ENCODE results near the gene TAF10. TPM values are rescaled to one million over a fixed set of nuclear protein-coding genes. Genes with fewer than 3 reads are reported as not detected.

TAF10 gene
- total and polyA plus RNA-seq, 4 donors, result 10.5 to 58.1 (median 31.5) TPM

GRCh38 chr11:6622261-6623171, 10.5 kb upstream of the TAF10 start:
- TF ChIP-seq HNF4G (IDR thresholded peaks at IDR 0.05) (no peak), FOXA2 (IDR thresholded peaks at IDR 0.05) (no peak), TAF1 (conservative IDR thresholded peaks at IDR 0.05) (no peak), CTCF (IDR thresholded peaks at IDR 0.05; ENCODE audit: low read depth, low read length, missing input control) (no peak), SP1 (IDR thresholded peaks at IDR 0.05) (no peak), YY1 (IDR thresholded peaks at IDR 0.05) (no peak), RAD21 (IDR thresholded peaks at IDR 0.05) (no peak), MAX (IDR thresholded peaks at IDR 0.05) (no peak)
- 91% methylated on average over 24 of the region's 24 CpGs for WGBS
- H3K4me1 ChIP-seq (ENCODE audit: control insufficient read depth in 4 of 4, insufficient read depth in 4 of 4, low read length in 3 of 4), result peaks cover 0 to 20% (median 11%) of the 10 kb centered on the region in 4 donors
- no peak for DNase-seq (ENCODE audit: low spot score)
- no peak overlapping the region for H3K9ac ChIP-seq (ENCODE audit: low read depth in 1 of 2, low read length in 2 of 2)
- H3K27ac ChIP-seq (ENCODE audit: low read depth in 1 of 2, low read length in 2 of 2), result no peak overlapping the region
- H3K27me3 ChIP-seq (ENCODE audit: control insufficient read depth in 4 of 4, insufficient read depth in 4 of 4, low read length in 3 of 4), result no peaks in the 10 kb centered on the region
- no peak overlapping the region for H3K4me3 ChIP-seq (ENCODE audit: low read depth in 1 of 3, low read length in 3 of 3)
- no peaks in the 10 kb centered on the region for H3K36me3 ChIP-seq (ENCODE audit: control insufficient read depth in 4 of 4, insufficient read depth in 3 of 4, low read depth in 1 of 4, low read length in 3 of 4)
- no peaks in the 10 kb centered on the region for H3K9me3 ChIP-seq (ENCODE audit: control insufficient read depth in 4 of 4, low read length in 3 of 4)

- no peak overlapping the region for H3K4me3 ChIP-seq (ENCODE audit: low read depth in 1 of 3, low read length in 3 of 3)
- H3K27ac ChIP-seq (ENCODE audit: low read depth in 1 of 2, low read length in 2 of 2), result no peak overlapping the region
- H3K4me1 ChIP-seq (ENCODE audit: control insufficient read depth in 4 of 4, insufficient read depth in 4 of 4, low read length in 3 of 4), result peaks cover 0 to 24% (median 12%) of the 10 kb centered on the region in 4 donors
- H3K27me3 ChIP-seq (ENCODE audit: control insufficient read depth in 4 of 4, insufficient read depth in 4 of 4, low read length in 3 of 4), result no peaks in the 10 kb centered on the region
- no peaks in the 10 kb centered on the region for H3K36me3 ChIP-seq (ENCODE audit: control insufficient read depth in 4 of 4, insufficient read depth in 3 of 4, low read depth in 1 of 4, low read length in 3 of 4)
- TF ChIP-seq REST (IDR thresholded peaks at IDR 0.05), result no peak
- TF ChIP-seq FOXA2 (IDR thresholded peaks at IDR 0.05), result no peak
- no peak for TF ChIP-seq YY1 (IDR thresholded peaks at IDR 0.05)
- no peak for TF ChIP-seq NR2F2 (IDR thresholded peaks at IDR 0.05)
- TF ChIP-seq ZBTB33 (IDR thresholded peaks at IDR 0.05), result no peak
- no peak for TF ChIP-seq SP1 (IDR thresholded peaks at IDR 0.05)
- DNase-seq (ENCODE audit: low spot score), result no peak
- H3K9ac ChIP-seq (ENCODE audit: low read depth in 1 of 2, low read length in 2 of 2), result no peak overlapping the region
- 90% methylated on average over 16 of the region's 16 CpGs for WGBS
- no peaks in the 10 kb centered on the region for H3K9me3 ChIP-seq (ENCODE audit: control insufficient read depth in 4 of 4, low read length in 3 of 4)
These were observed 9.7 kb upstream of the TAF10 start for GRCh38 chr11:6621711-6622211.
